ENCODE results near the gene MPRIP.

The MPRIP gene

GRCh38 chr17:17020821-17021193, 21.4 kb upstream of the MPRIP start:
- no peak overlapping the region for H3K27ac ChIP-seq
- no peak for TF ChIP-seq ZFX (IDR thresholded peaks at IDR 0.05)
- TF ChIP-seq, protein P1, sequence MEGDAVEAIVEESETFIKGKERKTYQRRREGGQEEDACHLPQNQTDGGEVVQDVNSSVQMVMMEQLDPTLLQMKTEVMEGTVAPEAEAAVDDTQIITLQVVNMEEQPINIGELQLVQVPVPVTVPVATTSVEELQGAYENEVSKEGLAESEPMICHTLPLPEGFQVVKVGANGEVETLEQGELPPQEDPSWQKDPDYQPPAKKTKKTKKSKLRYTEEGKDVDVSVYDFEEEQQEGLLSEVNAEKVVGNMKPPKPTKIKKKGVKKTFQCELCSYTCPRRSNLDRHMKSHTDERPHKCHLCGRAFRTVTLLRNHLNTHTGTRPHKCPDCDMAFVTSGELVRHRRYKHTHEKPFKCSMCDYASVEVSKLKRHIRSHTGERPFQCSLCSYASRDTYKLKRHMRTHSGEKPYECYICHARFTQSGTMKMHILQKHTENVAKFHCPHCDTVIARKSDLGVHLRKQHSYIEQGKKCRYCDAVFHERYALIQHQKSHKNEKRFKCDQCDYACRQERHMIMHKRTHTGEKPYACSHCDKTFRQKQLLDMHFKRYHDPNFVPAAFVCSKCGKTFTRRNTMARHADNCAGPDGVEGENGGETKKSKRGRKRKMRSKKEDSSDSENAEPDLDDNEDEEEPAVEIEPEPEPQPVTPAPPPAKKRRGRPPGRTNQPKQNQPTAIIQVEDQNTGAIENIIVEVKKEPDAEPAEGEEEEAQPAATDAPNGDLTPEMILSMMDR (conservative IDR thresholded peaks at IDR 0.05): no peak

GRCh38 chr17:17021194-17021863, 20.9 kb upstream of the MPRIP start:
- TF ChIP-seq, protein P1 (conservative IDR thresholded peaks at IDR 0.05): no peak
- no peak for TF ChIP-seq ZFX (IDR thresholded peaks at IDR 0.05)
- no peak overlapping the region for H3K27ac ChIP-seq

GRCh38 chr17:17022011-17022410, 20.2 kb upstream of the MPRIP start:
- H3K27ac ChIP-seq: no peak overlapping the region

DNA sequence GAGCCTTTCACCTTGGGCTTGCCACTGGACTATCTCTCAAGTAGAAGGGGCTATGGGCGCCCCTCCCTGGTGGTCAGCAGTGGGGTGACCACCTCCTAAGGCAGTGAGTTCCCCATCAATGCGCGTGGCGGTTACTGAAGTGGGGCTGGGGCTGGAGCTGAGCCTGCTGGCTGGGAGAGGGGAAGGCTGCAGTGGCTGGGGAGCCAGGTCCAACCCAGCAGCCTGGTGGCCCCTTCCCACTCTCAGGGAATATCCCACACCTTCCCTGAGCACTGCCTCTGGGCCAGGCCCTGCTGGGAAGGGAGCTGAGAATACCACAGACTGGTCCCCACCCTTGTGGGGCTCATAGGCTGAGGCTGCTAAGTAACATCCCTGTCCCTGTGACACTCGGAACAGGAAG, 19.8 kb upstream of the MPRIP start:
- TF ChIP-seq ZFX (IDR thresholded peaks at IDR 0.05): no peak
- TF ChIP-seq, protein P1 (conservative IDR thresholded peaks at IDR 0.05): no peak
- H3K27ac ChIP-seq: no peak overlapping the region

More at GRCh38 chr17:17022011-17022410, 20.2 kb upstream of the MPRIP start:
- TF ChIP-seq, protein P1 (conservative IDR thresholded peaks at IDR 0.05): no peak
- no peak for TF ChIP-seq ZFX (IDR thresholded peaks at IDR 0.05)

- H3K27ac ChIP-seq: no peak overlapping the region
- no peak for TF ChIP-seq ZFX (IDR thresholded peaks at IDR 0.05)
- TF ChIP-seq, protein P1 (conservative IDR thresholded peaks at IDR 0.05): no peak
Measured at GRCh38 chr17:17024778-17025300, 17.4 kb upstream of the MPRIP start.

DNA sequence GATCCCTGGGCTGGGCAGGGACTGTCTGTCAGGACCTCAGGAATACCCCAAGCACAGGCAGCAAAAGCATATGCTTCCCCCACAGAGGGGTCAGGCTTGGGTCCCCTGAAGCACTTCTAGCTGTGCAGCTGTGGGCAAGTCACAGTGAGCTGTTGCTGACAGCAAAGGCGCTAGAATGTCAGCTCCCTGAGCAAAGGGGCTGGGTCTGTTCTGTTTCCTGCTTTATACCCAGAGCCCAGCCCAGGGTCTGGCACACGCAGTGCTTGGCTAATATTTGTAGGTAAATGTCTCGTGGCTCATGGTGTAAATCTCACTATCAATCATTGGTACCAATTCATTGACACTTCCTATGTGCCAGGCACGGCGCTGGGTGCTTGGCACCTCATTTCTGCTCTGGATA, 16.6 kb upstream of the MPRIP start:
- TF ChIP-seq ZFX (IDR thresholded peaks at IDR 0.05): no peak
- TF ChIP-seq, protein P1 (conservative IDR thresholded peaks at IDR 0.05): no peak
- no peak overlapping the region for H3K27ac ChIP-seq

GRCh38 chr17:17026163-17026562, 16.1 kb upstream of the MPRIP start:
- no peak overlapping the region for H3K27ac ChIP-seq
- TF ChIP-seq, protein P1 (conservative IDR thresholded peaks at IDR 0.05): no peak
- no peak for TF ChIP-seq ZFX (IDR thresholded peaks at IDR 0.05)
